GM06990 (cell line): ENCODE data around the gene HABP4.

Experiments used
- DNase-seq: peaks from one replicate; pipeline ENCODE4 v3.0.0-alpha.2; 2011; ENCODE audit not compliant: insufficient read length; ENCODE audit errors: extremely low read depth
- H3K27me3 ChIP-seq: replicated peaks from 2 replicates; pipeline ENCODE4 v1.6.0; 2011; ENCODE audit warnings: low read length; ENCODE audit not compliant: control insufficient read depth, insufficient read depth
- H3K36me3 ChIP-seq: 2 replicates; pipeline ENCODE4 v1.5.1; 2011; ENCODE audit warnings: low read length; ENCODE audit not compliant: control insufficient read depth, insufficient read depth
- H3K4me3 ChIP-seq: replicated peaks from 2 replicates; pipeline ENCODE4 v1.5.1; 2011; ENCODE audit warnings: low read depth, mild to moderate bottlenecking, control low read depth, low read length
- TF ChIP-seq, protein P1 (sequence below): IDR thresholded peaks from 2 replicates; pipeline ENCODE4 v1.5.1; 2011; ENCODE audit warnings: low read length, control low read depth, mild to moderate bottlenecking, inconsistent platforms; ENCODE audit not compliant: insufficient read depth, poor library complexity, severe bottlenecking

The HABP4 gene

GRCh38 chr9:96508227-96508940, 58.4 kb downstream of the HABP4 start:
- no peaks in the 10 kb centered on the region for H3K36me3 ChIP-seq
- no peak overlapping the region for H3K4me3 ChIP-seq
- no peaks in the 10 kb centered on the region for H3K27me3 ChIP-seq
- TF ChIP-seq, protein P1, sequence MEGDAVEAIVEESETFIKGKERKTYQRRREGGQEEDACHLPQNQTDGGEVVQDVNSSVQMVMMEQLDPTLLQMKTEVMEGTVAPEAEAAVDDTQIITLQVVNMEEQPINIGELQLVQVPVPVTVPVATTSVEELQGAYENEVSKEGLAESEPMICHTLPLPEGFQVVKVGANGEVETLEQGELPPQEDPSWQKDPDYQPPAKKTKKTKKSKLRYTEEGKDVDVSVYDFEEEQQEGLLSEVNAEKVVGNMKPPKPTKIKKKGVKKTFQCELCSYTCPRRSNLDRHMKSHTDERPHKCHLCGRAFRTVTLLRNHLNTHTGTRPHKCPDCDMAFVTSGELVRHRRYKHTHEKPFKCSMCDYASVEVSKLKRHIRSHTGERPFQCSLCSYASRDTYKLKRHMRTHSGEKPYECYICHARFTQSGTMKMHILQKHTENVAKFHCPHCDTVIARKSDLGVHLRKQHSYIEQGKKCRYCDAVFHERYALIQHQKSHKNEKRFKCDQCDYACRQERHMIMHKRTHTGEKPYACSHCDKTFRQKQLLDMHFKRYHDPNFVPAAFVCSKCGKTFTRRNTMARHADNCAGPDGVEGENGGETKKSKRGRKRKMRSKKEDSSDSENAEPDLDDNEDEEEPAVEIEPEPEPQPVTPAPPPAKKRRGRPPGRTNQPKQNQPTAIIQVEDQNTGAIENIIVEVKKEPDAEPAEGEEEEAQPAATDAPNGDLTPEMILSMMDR: no peak
- DNase-seq: no peak

DNA sequence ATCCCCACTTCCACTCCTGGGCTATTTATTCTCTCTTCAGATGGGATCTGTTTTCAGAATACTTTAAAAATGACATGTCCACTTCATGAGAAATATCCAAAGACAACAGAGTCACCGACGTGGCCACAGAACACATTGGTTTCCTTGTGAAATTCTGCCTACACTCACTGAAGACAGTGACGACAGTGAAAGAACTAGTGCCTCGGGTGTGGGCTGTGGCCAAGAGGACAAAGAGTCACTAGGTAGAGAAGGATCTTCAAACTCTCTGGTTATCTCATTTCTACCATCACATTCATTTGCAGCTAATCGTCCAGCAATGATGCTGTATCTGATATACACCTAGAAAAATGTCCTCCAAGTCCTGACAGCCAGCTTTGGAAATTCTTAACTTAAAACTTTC, 59.1 kb downstream of the HABP4 start:
- TF ChIP-seq, protein P1: no peak
- H3K27me3 ChIP-seq: no peaks in the 10 kb centered on the region

GRCh38 chr9:96509848-96510247, 59.9 kb downstream of the HABP4 start:
- Histone ChIP-seq H3K36me3 (no peaks in the 10 kb centered on the region), H3K27me3 (no peaks in the 10 kb centered on the region), H3K4me3 (no peak overlapping the region)
- TF ChIP-seq, protein P1: no peak
- DNase-seq: no peak

More for the DNA sequence above, 59.1 kb downstream of the HABP4 start:
- no peak for DNase-seq
- no peak overlapping the region for H3K4me3 ChIP-seq
- H3K36me3 ChIP-seq: no peaks in the 10 kb centered on the region

- no peak overlapping the region for H3K4me3 ChIP-seq
- H3K36me3 ChIP-seq: no peaks in the 10 kb centered on the region
- TF ChIP-seq, protein P1: no peak
- no peaks in the 10 kb centered on the region for H3K27me3 ChIP-seq
- no peak for DNase-seq
Measured at GRCh38 chr9:96510258-96510657, 60.3 kb downstream of the HABP4 start.

DNA sequence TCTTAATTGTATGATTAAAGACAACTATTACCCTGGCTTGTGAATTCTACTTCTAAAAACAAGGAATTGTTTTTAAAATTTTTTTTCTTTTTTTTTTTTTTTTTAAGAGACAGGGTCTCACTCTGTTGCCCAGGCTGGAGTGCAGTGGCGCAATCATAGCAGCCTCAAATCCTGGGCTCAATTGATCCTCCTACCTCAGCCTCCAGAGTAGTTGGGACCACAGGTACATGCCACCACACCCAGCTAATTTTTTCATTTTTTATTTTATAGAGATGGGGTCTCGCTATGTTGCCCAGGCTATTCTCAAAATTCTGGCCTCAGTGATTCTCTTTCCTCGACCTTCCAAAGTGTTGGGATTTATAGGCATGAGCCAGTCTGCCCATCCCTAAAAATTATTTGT, 62.3 kb downstream of the HABP4 start:
- Histone ChIP-seq H3K4me3 (no peak overlapping the region), H3K36me3 (no peaks in the 10 kb centered on the region), H3K27me3 (no peaks in the 10 kb centered on the region)
- TF ChIP-seq, protein P1: no peak
- no peak for DNase-seq

DNA sequence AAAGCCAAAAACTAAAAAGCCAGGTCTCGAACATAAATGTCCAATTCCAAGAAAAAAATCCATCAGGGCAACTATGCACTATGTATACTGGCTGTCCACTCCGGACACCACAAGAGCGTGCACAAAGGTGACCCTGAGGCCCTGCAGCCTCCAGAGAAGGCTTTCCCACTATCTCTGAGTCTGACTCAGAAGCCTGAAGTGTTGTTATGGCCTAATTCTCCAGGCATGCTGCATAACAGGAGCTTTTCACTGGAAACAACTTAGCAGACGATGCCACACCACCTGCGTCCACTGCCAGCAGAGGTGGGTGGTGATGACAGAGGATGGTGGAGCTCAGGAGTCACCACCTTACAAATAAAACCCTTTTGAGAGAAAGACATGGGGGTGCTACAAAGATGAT, 63.7 kb downstream of the HABP4 start:
- no peak overlapping the region for H3K4me3 ChIP-seq
- no peaks in the 10 kb centered on the region for H3K36me3 ChIP-seq
- TF ChIP-seq, protein P1: no peak
- H3K27me3 ChIP-seq: no peaks in the 10 kb centered on the region
- DNase-seq: no peak
